Fibroblast of lung (primary cell): ENCODE measurements around the gene ZDHHC6.

Experiments
- EZH2 ChIP-seq: IDR thresholded peaks from 2 replicates; pipeline ENCODE4 v1.5.1; 2012; ENCODE audit warnings: low read length, control low read depth, mild to moderate bottlenecking; ENCODE audit errors: missing control alignments
- TF ChIP-seq, protein P1 (sequence below), 2 donors: IDR thresholded peaks in 1 of 2; conservative IDR thresholded peaks in 1 of 2; 1 replicate in 1 of 2; 2 replicates in 1 of 2; pipeline ENCODE4 v1.5.1; 2011 to 2012; ENCODE audit warnings: low read length in 2 of 2, control low read depth in 1 of 2, inconsistent platforms in 1 of 2, low read depth in 1 of 2, mild to moderate bottlenecking in 1 of 2

DNA sequence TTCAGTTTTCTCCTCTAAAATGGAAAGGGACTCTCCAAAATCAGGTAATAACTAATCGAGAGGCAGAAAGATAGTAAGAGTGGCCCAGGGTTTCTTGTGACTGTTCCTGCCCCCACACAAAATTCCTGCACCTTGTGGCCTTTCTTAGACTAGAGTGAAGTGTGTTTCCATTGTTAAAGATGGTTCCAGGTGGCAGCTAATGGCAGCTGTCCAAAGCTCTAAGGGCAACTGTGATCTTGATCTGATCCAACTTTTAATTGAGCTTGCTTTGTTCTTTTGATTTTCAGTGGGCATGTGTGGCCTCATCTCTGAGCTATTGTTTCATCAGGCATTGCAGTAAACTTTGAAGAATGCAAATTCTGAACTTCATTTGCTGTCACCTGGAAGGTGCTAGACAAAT lies 53.4 kb downstream of the ZDHHC6 start:
- TF ChIP-seq, protein P1, sequence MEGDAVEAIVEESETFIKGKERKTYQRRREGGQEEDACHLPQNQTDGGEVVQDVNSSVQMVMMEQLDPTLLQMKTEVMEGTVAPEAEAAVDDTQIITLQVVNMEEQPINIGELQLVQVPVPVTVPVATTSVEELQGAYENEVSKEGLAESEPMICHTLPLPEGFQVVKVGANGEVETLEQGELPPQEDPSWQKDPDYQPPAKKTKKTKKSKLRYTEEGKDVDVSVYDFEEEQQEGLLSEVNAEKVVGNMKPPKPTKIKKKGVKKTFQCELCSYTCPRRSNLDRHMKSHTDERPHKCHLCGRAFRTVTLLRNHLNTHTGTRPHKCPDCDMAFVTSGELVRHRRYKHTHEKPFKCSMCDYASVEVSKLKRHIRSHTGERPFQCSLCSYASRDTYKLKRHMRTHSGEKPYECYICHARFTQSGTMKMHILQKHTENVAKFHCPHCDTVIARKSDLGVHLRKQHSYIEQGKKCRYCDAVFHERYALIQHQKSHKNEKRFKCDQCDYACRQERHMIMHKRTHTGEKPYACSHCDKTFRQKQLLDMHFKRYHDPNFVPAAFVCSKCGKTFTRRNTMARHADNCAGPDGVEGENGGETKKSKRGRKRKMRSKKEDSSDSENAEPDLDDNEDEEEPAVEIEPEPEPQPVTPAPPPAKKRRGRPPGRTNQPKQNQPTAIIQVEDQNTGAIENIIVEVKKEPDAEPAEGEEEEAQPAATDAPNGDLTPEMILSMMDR (conservative IDR thresholded peaks at IDR 0.05 in 1 of 2, IDR thresholded peaks at IDR 0.05 in 1 of 2; ENCODE audit: low read depth in 1 of 2, low read length in 2 of 2): no peak
- TF ChIP-seq EZH2: no peak
